HL-60 (cell line): ENCODE measurements around the gene PLAU.

Source experiments
- DNase-seq, 2 experiments: peaks; one replicate each; pipeline ENCODE4 v3.0.0-alpha.2; 2010 to 2020; ENCODE audit warnings: low read depth in 1 of 2, low spot score in 1 of 2
- H3K27ac ChIP-seq: fragments of 250-450 bp; sonication (Bioruptor Pico); replicated peaks from 2 replicates; pipeline ENCODE4 v1.5.1; 2020; ENCODE audit warnings: mild to moderate bottlenecking, moderate library complexity
- H3K27me3 ChIP-seq: fragments of 250-450 bp; sonication (Bioruptor Pico); 2 replicates; pipeline ENCODE4 v1.5.1; 2021; ENCODE audit warnings: mild to moderate bottlenecking, moderate library complexity; ENCODE audit not compliant: insufficient read depth, poor library complexity, severe bottlenecking
- H3K4me3 ChIP-seq: replicated peaks from 2 replicates; pipeline ENCODE4 v1.5.1; 2011; ENCODE audit warnings: mild to moderate bottlenecking, control low read depth, low read length; ENCODE audit not compliant: insufficient read depth
- CTCF ChIP-seq: IDR thresholded peaks from one replicate; pipeline ENCODE4 v1.5.1; 2011; ENCODE audit warnings: low read length, control low read depth, inconsistent platforms; ENCODE audit not compliant: insufficient read depth
- GABPA ChIP-seq: IDR thresholded peaks from 2 replicates; pipeline ENCODE4 v1.6.1; 2012; ENCODE audit warnings: low read depth
- POLR2AphosphoS5 ChIP-seq: IDR thresholded peaks from 2 replicates; pipeline ENCODE4 v1.6.1; 2012; ENCODE audit warnings: low read depth
- REST ChIP-seq: IDR thresholded peaks from 2 replicates; pipeline ENCODE4 v1.6.1; 2012; ENCODE audit warnings: low read depth; ENCODE audit not compliant: insufficient replicate concordance
- SPI1 ChIP-seq: IDR thresholded peaks from 2 replicates; pipeline ENCODE4 v1.6.1; 2012; ENCODE audit warnings: low read depth, mild to moderate bottlenecking, borderline replicate concordance

Gene PLAU

GRCh38 chr10:73876566-73876965 lies 34.4 kb upstream of the PLAU start:
- no peak overlapping the region for H3K27ac ChIP-seq
- H3K4me3 ChIP-seq: no peak overlapping the region
- TF ChIP-seq GABPA (no peak), REST (no peak), SPI1 (no peak), CTCF (no peak)
- H3K27me3 ChIP-seq: no peaks in the 10 kb centered on the region
- no peak for DNase-seq

DNA sequence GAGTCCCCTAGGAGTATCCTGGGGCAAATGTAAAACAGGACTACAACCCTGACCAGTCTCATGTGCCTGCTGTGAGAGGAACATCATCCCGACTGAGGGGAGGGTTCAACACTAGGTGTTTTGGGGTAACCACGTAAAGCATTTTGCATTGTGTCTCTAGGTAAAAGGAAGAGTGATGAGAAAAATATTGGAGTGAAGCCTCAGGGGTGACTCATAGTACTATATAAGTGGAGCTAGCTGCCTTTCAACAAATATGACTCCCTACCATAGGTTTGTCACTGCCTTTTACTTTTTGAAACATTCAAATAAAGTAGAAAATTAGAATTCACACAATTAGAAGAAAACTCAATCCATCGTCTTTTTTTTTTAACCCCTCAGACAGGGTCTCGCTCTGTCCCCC lies 34.0 kb upstream of the PLAU start:
- Histone ChIP-seq H3K4me3 (no peak overlapping the region), H3K27ac (no peak overlapping the region), H3K27me3 (no peaks in the 10 kb centered on the region)
- no peak for DNase-seq
- no peak for TF ChIP-seq SPI1
- TF ChIP-seq REST: no peak
- TF ChIP-seq GABPA: no peak
- no peak for TF ChIP-seq POLR2AphosphoS5
- TF ChIP-seq CTCF: no peak

DNA sequence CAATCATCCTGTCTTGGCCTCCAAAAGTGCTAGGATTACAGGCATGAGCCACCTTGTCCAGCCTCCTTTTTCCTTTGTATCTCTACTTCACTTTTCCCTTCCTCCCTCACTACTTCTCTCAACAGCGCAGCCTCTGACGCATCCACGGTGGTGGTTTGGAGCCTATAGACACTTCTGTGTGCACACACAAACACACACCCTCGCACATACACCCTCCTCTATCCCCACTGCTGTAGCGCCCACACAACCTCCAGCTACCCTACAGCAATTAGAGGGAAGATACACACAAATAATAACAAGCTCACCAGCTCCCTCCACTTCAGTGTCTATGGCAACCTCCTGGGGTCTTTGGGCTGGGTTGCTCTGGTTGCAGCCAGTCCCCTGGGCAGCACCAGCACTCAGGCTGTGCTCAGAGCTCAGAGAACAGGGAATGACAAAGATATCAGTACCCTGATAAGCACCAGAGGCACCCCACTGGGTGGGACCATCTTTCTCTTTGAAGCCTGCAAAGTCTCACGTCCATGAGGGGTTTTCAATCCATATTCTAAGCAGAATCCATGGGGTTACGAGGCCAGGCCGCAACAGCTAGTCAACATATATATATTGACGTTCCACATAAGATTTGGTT lies 33.3 kb upstream of the PLAU start:
- Histone ChIP-seq H3K4me3 (no peak overlapping the region), H3K27ac (no peak overlapping the region), H3K27me3 (no peaks in the 10 kb centered on the region)
- TF ChIP-seq SPI1: no peak
- DNase-seq: no peak

DNA sequence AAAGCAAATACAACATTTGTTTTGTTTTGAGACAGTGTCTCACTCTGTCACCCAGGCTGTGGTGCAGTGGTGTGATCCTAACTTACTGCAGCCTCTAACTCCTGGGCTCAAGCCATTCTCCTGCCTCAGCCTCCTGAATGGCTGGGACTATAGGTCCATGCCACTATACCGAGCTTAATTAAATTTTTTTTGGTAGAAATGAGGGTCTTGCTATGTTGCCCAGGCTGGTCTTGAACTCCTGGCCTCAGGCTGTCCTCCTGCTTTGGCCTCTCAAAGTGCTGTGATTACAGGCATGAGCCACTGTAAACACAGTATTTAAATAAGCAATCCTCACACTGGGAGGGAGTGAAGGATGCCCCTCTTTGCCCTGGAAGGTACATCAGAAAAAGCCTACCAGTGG lies 32.6 kb upstream of the PLAU start:
- H3K27ac ChIP-seq: no peak overlapping the region
- no peak for DNase-seq
- no peak for TF ChIP-seq SPI1
- no peak for TF ChIP-seq GABPA
- no peak for TF ChIP-seq REST

More for the DNA sequence above, 32.6 kb upstream of the PLAU start:
- no peaks in the 10 kb centered on the region for H3K27me3 ChIP-seq
- no peak overlapping the region for H3K4me3 ChIP-seq
